Measurements from ENCODE around the gene DMKN.

Gene DMKN

DNA sequence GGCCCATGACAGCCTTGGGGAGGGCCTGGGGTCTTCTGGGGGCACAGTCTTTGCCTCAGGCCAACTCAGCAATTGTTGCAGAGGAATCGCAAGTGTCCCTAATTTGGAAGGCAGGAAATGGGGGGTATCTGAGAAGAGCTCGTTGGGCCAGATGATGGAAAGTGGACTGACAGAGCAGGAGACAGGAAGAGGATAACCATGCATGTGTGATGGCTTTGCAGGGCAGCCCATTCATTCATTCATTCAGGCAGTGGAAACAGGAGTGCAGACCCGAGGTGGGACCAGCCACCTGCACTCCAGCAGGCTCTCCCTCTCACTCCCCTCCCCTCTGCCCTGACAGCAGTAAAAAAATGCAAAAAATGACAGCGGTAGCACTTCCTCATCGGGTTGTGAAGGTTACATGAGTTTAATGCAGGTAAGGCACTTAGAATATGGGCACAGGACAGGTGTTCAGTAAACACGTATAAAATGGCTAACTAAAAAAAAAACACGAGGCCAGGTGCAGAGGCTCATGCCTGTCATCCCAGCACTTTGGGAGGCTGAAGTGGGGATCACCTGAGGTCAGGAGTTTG lies 27.0 kb upstream of the DMKN start:
- TF ChIP-seq CTCF (IDR thresholded peaks at IDR 0.05; ENCODE audit: extremely low read depth, missing control alignments): no peak
- DNase-seq (ENCODE audit: low spot score): no peak

GRCh38 chr19:35539850-35540249 lies 26.4 kb upstream of the DMKN start:
- TF ChIP-seq CTCF (IDR thresholded peaks at IDR 0.05; ENCODE audit: extremely low read depth, missing control alignments): no peak
- DNase-seq (ENCODE audit: low spot score): no peak

GRCh38 chr19:35539314-35539713 lies 25.9 kb upstream of the DMKN start:
- no peak for DNase-seq (ENCODE audit: low spot score)
- TF ChIP-seq CTCF (IDR thresholded peaks at IDR 0.05; ENCODE audit: extremely low read depth, missing control alignments): no peak

DNA sequence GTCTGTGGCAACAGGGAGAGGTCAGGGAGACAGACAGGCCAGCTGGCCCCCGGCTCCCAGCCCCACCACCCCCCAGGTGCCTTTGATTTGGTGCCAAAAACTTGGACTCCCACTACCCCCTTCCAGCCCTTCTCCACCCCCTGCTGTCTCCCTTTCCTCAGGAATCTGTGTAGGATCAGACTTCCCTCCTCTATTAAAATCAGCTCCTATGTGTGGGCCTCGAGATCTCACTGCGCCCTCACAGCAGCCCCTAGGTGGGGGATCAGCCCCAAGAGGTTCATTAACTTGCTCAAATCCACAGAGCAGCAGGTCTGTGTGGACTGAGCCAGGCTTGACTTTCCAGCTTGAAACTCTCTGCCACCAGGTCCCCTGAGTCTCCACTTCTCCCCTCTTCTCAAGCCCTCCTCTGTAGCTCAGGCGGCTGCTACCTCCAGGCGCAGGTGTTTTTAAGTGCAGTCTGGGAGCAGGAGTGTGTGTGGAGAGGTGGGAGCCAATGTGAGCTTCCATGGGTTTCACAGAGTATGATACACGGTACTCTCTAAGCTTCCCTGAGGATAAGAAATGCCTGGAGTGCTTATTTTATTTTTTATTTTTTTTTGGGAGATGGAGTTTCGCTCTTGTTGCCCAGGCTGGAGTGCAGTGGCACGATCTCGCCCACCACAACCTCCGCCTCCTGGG lies 21.5 kb upstream of the DMKN start:
- no peak for DNase-seq (ENCODE audit: low spot score)
- no peak for TF ChIP-seq CTCF (IDR thresholded peaks at IDR 0.05; ENCODE audit: extremely low read depth, missing control alignments)

GRCh38 chr19:35533822-35534392 lies 20.5 kb upstream of the DMKN start:
- DNase-seq (ENCODE audit: low spot score): peak; percentile 55
- TF ChIP-seq CTCF (IDR thresholded peaks at IDR 0.05; ENCODE audit: extremely low read depth, missing control alignments): no peak

- TF ChIP-seq CTCF (IDR thresholded peaks at IDR 0.05; ENCODE audit: extremely low read depth, missing control alignments): no peak
- DNase-seq (ENCODE audit: low spot score): no peak
Observed at GRCh38 chr19:35533201-35533821, 19.9 kb upstream of the DMKN start, which contains the start of gene GAPDHS. Gene GAPDHS, plus strand, starts transcription at chr19:35533456. Its CDS starts 72 bp downstream, at chr19:35533528.

DNA sequence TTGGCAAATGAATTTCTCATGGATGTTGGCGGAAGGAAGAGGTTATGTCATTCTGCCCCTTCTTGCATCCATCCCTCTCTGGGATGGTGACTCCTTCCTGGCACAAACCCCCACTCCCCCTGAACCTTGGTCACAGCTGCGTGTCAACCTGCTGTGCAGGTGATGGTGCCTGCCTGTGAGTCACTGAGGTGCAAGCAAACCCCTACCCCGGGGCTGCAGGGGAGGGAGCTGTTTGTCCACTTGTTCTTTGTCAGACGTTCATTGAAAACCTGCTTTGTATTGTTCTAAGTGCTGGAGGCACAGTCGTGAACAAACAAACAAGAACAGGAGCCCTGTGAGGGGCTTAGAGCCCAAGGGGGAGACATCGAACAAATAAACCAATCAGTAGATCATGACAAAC lies 17.8 kb upstream of the DMKN start:
- DNase-seq (ENCODE audit: low spot score): no peak
- no peak for TF ChIP-seq CTCF (IDR thresholded peaks at IDR 0.05; ENCODE audit: extremely low read depth, missing control alignments)

Data from GM20000 (cell line).